Cardiac septum (tissue), 1 donor: ENCODE measurements around the gene KIAA1328. TPM values are rescaled to one million over a fixed set of nuclear protein-coding genes. Genes with fewer than 3 reads are reported as not detected.
"Not testable (repeated sequence)": the region's sequence is repeated elsewhere in the genome, so short reads cannot be mapped to it uniquely, and the experiment has no call there.

Source experiments
- DNase-seq: peaks from one replicate; pipeline ENCODE4 v3.0.0-alpha.2; 2020; ENCODE audit warnings: low spot score
- intact Hi-C: fragments of 100-400 bp; cut with DNase I; formaldehyde crosslinking; loops from one replicate; pipeline ENCODE4 v1.14.0; 2022
- total RNA-seq: library from RNA; stranded (reverse); fragmentation: NEBNext Ultra II Directional; extraction: Animal tissue kit (Norgen Biotek cat#: 25700); gene quantifications from one replicate; pipeline ENCODE4 v1.2.1, GENCODE V29; 2021
- donor health status: DM: no; HTN: no; CAD: no.

The KIAA1328 gene
- total RNA-seq, 1 donor from 2014 or later: 4.8 TPM

- intact Hi-C loops: no loop called here
- no peak for DNase-seq
These were observed 42.9 kb downstream of the KIAA1328 start for GRCh38 chr18:36871801-36872200.

- no peak for DNase-seq
- intact Hi-C loops: no loop called here
These were observed 43.4 kb downstream of the KIAA1328 start for GRCh38 chr18:36872329-36872728.

GRCh38 chr18:36873826-36874225 is 44.9 kb downstream of the KIAA1328 start:
- DNase-seq, intact Hi-C loops: not testable (repeated sequence)

GRCh38 chr18:36879796-36880195 is 50.9 kb downstream of the KIAA1328 start:
- intact Hi-C loops, DNase-seq: not testable (repeated sequence)

- DNase-seq: no peak
- intact Hi-C loops: no loop called here
These were observed 57.1 kb downstream of the KIAA1328 start for GRCh38 chr18:36885981-36886380.

- DNase-seq: no peak
- intact Hi-C loops: no loop called here
These were observed 58.2 kb downstream of the KIAA1328 start for GRCh38 chr18:36887114-36887513.

GRCh38 chr18:36887864-36888263 is 58.9 kb downstream of the KIAA1328 start:
- no peak for DNase-seq
- intact Hi-C loops: no loop called here

GRCh38 chr18:36888778-36889177 is 59.9 kb downstream of the KIAA1328 start:
- intact Hi-C loops: no loop called here
- DNase-seq: no peak

GRCh38 chr18:36889321-36889720 is 60.4 kb downstream of the KIAA1328 start:
- no peak for DNase-seq
- intact Hi-C loops: no loop called here

GRCh38 chr18:36889742-36890141 is 60.8 kb downstream of the KIAA1328 start:
- intact Hi-C loops: no loop called here
- DNase-seq: no peak

- intact Hi-C loops: no loop called here
- DNase-seq: no peak
These were observed 61.7 kb downstream of the KIAA1328 start for GRCh38 chr18:36890598-36890997.

GRCh38 chr18:36893227-36893626 is 64.3 kb downstream of the KIAA1328 start:
- no peak for DNase-seq
- intact Hi-C loops: no loop called here

GRCh38 chr18:36895606-36896005 is 66.7 kb downstream of the KIAA1328 start:
- no peak for DNase-seq
- intact Hi-C loops: no loop called here

- intact Hi-C loops: no loop called here
- DNase-seq: no peak
These were observed 68.3 kb downstream of the KIAA1328 start for GRCh38 chr18:36897253-36897652.

GRCh38 chr18:36899289-36899688 is 70.4 kb downstream of the KIAA1328 start:
- no peak for DNase-seq
- intact Hi-C loops: no loop called here

GRCh38 chr18:36900466-36900865 is 71.5 kb downstream of the KIAA1328 start:
- intact Hi-C loops: no loop called here
- DNase-seq: no peak

GRCh38 chr18:36901277-36901701 is 72.4 kb downstream of the KIAA1328 start:
- intact Hi-C loops: no loop called here
- DNase-seq: no peak

- intact Hi-C loops: no loop called here
- DNase-seq: no peak
These were observed 74.4 kb downstream of the KIAA1328 start for GRCh38 chr18:36903215-36903928.

- DNase-seq: no peak
- intact Hi-C loops: no loop called here
These were observed 76.6 kb downstream of the KIAA1328 start for GRCh38 chr18:36905571-36905970.

GRCh38 chr18:36909282-36909681 is 80.4 kb downstream of the KIAA1328 start:
- DNase-seq, intact Hi-C loops: not testable (repeated sequence)

GRCh38 chr18:36912887-36913286 is 84.0 kb downstream of the KIAA1328 start:
- intact Hi-C loops: no loop called here
- DNase-seq: no peak

GRCh38 chr18:36917907-36918306 is 89.0 kb downstream of the KIAA1328 start:
- intact Hi-C loops: no loop called here

More at GRCh38 chr18:36917907-36918306, 89.0 kb downstream of the KIAA1328 start:
- DNase-seq: no peak
